CD1c-positive myeloid dendritic cell (primary cell): ENCODE measurements around the gene MYO9A.
"Not testable (repeated sequence)": the region's sequence is repeated elsewhere in the genome, so short reads cannot be mapped to it uniquely, and the experiment has no call there.

Experiments
- DNase-seq: peaks from one replicate; pipeline ENCODE4 v3.0.0-alpha.2; 2016; ENCODE audit errors: extremely low spot score

MYO9A gene

GRCh38 chr15:72140088-72140487 lies 22.1 kb upstream of the MYO9A start:
- no peak for DNase-seq

GRCh38 chr15:72139667-72140066 lies 21.7 kb upstream of the MYO9A start:
- no peak for DNase-seq

- no peak for DNase-seq
Measured at GRCh38 chr15:72136170-72137051, 18.5 kb upstream of the MYO9A start.

GRCh38 chr15:72135719-72136118 lies 17.8 kb upstream of the MYO9A start:
- no peak for DNase-seq

GRCh38 chr15:72133211-72133610 lies 15.3 kb upstream of the MYO9A start:
- no peak for DNase-seq

GRCh38 chr15:72131922-72132321 lies 14.0 kb upstream of the MYO9A start:
- DNase-seq = no peak

GRCh38 chr15:72130272-72130671 lies 12.3 kb upstream of the MYO9A start:
- DNase-seq = no peak

- DNase-seq = no peak
Measured at GRCh38 chr15:72128359-72128758, 10.4 kb upstream of the MYO9A start.

GRCh38 chr15:72127724-72128322 lies 9.9 kb upstream of the MYO9A start:
- no peak for DNase-seq

- DNase-seq = no peak
Measured at GRCh38 chr15:72124218-72124617, 6.3 kb upstream of the MYO9A start.

GRCh38 chr15:72117486-72118016 lies 399 bp downstream of the MYO9A start:
- DNase-seq = peak; percentile 76

GRCh38 chr15:72116731-72117485 lies 1.0 kb downstream of the MYO9A start:
- DNase-seq = peak; percentile 19

GRCh38 chr15:72113347-72114031 lies 4.5 kb downstream of the MYO9A start:
- DNase-seq = no peak

- DNase-seq = no peak
Measured at GRCh38 chr15:72112805-72113204, 5.1 kb downstream of the MYO9A start.

GRCh38 chr15:72112116-72112515 lies 5.8 kb downstream of the MYO9A start:
- no peak for DNase-seq

- no peak for DNase-seq
Measured at GRCh38 chr15:72110355-72110754, 7.6 kb downstream of the MYO9A start.

- no peak for DNase-seq
Measured at GRCh38 chr15:72106068-72106467, 11.9 kb downstream of the MYO9A start.

- no peak for DNase-seq
Measured at GRCh38 chr15:72105111-72105510, 12.8 kb downstream of the MYO9A start.

GRCh38 chr15:72100551-72100950 lies 17.4 kb downstream of the MYO9A start:
- DNase-seq = not testable (repeated sequence)

- no peak for DNase-seq
Measured at GRCh38 chr15:72099155-72099554, 18.8 kb downstream of the MYO9A start.

- no peak for DNase-seq
Measured at GRCh38 chr15:72098040-72098439, 19.9 kb downstream of the MYO9A start.

GRCh38 chr15:72096796-72097195 lies 21.2 kb downstream of the MYO9A start:
- no peak for DNase-seq
